Cerebellar nuclear complex (tissue), 1 donor: ENCODE data around the gene SLC6A4.

Experiments used
- DNase-seq, 2 experiments: peaks; one replicate each; lab custom pipeline; 2025; lab: John Stamatoyannopoulos, UW

The SLC6A4 gene

GRCh38 chr17:30235386-30236296 lies at the start of gene SLC6A4:
Gene SLC6A4, minus strand, starts transcription at chr17:30235697. Its CDS starts 13,739 bp downstream, at chr17:30221958.
- no peak for DNase-seq

- no peak for DNase-seq
Observed at GRCh38 chr17:30279156-30279555, 43.7 kb upstream of the SLC6A4 start.

GRCh38 chr17:30278032-30278431 lies 42.5 kb upstream of the SLC6A4 start:
- DNase-seq: no peak

GRCh38 chr17:30275911-30276310 lies 40.4 kb upstream of the SLC6A4 start:
- no peak for DNase-seq

- no peak for DNase-seq
Observed at GRCh38 chr17:30274887-30275286, 39.4 kb upstream of the SLC6A4 start.

- DNase-seq: no peak
Observed at GRCh38 chr17:30273373-30273772, 37.9 kb upstream of the SLC6A4 start.

- DNase-seq: no peak
Observed at GRCh38 chr17:30271102-30271501, 35.6 kb upstream of the SLC6A4 start.

GRCh38 chr17:30267625-30268024 lies 32.1 kb upstream of the SLC6A4 start:
- no peak for DNase-seq

- no peak for DNase-seq
Observed at GRCh38 chr17:30263552-30264333, 28.2 kb upstream of the SLC6A4 start.

- DNase-seq: no peak
Observed at GRCh38 chr17:30256756-30257506, 21.4 kb upstream of the SLC6A4 start.

- DNase-seq: no peak
Observed at GRCh38 chr17:30254150-30254549, 18.7 kb upstream of the SLC6A4 start.

GRCh38 chr17:30253312-30253711 lies 17.8 kb upstream of the SLC6A4 start:
- no peak for DNase-seq

GRCh38 chr17:30251931-30252330 lies 16.4 kb upstream of the SLC6A4 start:
- no peak for DNase-seq

- no peak for DNase-seq
Observed at GRCh38 chr17:30249460-30249859, 14.0 kb upstream of the SLC6A4 start.

GRCh38 chr17:30248786-30249185 lies 13.3 kb upstream of the SLC6A4 start:
- no peak for DNase-seq

GRCh38 chr17:30246460-30246859 lies 11.0 kb upstream of the SLC6A4 start:
- DNase-seq: no peak

GRCh38 chr17:30244853-30245385 lies 9.4 kb upstream of the SLC6A4 start:
- no peak for DNase-seq

GRCh38 chr17:30243568-30243967 lies 8.1 kb upstream of the SLC6A4 start:
- DNase-seq: no peak

GRCh38 chr17:30243002-30243401 lies 7.5 kb upstream of the SLC6A4 start:
- DNase-seq: no peak

GRCh38 chr17:30241051-30241450 lies 5.6 kb upstream of the SLC6A4 start:
- no peak for DNase-seq

GRCh38 chr17:30240177-30240576 lies 4.7 kb upstream of the SLC6A4 start:
- no peak for DNase-seq

GRCh38 chr17:30239089-30239462 lies 3.6 kb upstream of the SLC6A4 start:
- DNase-seq: no peak
